Activated CD8-positive, alpha-beta memory T cell treated with anti-CD3 and anti-CD28 coated beads, Interleukin-2, amount 50 U/mL, for 4 hours (primary cell): Measurements from ENCODE around the gene USP15.
"Not testable (repeated sequence)": the region's sequence is repeated elsewhere in the genome, so short reads cannot be mapped to it uniquely, and the experiment has no call there.

Experiments
- DNase-seq: peaks from one replicate; pipeline ENCODE4 v3.0.0-alpha.2; 2020

The USP15 gene

DNA sequence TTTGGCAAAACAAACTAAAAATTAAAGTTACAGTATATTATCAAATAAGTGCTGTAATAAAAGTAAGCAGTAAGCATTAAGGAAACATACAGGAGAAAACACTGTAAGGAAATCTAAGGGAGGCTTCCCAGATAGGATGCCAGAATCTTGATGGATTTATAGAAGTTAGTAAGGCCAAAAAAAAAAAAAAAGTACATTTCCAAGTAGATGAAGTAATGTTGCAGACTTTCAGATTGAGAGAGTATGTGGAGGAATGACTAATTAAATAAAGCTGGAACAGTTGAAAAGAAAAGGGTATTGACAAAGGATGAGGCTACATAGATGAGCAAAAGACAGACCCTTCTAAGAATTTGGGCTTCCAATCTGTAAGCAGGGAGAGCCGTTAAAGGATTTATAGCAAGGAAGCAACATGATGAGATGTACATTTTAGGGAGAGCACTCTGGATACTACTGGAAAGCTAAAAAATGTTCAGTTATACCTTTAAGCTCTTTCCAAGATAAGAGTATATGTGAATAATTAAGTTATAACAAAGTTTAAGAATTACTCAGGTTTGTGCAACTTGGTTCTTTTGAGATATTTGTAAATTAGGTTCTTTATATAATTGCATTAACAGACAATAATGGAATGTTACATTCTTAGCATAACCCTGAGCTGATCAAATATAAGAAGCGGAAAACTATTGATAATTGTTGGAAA lies 119.0 kb downstream of the USP15 start:
- DNase-seq: no peak

DNA sequence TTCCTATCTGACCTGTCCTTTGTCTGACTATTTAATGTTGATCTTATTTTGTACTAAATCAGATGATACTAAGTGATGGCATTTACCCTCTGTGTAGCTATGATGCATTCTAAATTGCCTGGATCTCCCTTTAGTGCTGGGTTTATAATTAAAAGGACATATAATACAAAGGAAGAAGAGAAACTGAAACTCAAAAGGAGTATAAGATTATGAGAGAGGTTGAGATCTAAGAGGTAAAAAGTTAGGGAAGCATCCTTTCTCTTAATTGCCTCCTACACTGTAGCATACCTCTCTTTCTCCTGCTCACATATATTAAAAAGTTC lies 119.5 kb downstream of the USP15 start:
- no peak for DNase-seq

DNA sequence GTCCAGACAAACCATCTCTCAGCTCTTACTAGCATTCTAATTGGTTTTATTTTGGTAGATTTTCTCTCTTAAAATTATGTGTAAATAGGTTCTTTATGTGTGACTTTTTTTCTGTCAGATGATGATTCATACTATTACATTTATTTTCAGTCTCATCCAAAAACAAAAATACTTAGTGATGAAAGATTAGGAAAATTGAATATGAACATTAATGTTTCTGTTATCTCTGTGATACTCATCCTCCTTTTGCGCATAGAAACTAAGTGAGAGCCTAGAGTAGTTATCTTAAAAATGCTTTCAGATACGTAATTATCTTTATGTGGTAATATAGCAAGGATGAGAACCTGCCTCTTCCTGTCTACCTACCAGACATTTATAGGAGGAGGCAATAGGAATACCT lies 122.3 kb downstream of the USP15 start:
- no peak for DNase-seq

DNA sequence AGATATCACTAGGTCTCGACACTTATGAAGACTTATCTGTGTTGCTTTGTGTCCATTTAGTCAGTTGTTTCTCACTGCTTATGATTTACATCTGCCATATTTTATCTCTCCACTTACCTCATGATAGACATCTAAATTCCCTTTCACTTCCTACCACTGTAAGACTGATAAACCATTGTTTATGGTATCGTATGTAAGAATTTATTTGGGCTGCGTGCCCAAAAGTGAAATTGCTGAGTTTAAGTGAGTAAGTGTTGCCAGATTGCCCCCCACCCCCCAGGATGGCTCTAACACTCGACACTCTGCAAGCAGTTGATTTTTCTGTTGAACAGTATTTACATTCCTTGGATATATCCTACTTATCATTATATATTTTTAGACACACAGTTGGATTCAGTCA lies 136.5 kb downstream of the USP15 start:
- no peak for DNase-seq

DNA sequence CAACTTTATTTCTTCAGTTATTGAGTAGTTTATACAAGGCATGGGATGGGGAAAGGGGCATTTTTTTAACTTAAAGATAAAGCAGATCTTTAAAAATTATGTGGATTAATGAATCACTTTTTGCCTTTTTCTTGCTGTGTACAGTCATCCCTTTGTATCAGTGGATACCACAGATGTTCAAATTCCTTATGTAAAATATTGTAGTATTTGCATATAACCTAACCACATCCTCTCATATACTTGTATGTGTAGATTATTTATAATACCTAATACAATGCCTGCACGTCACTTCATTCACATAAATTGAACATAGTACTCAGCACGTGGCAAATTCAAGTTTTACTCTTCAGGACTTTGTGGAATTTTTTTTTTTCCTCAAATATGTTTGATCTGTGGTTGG lies 139.9 kb downstream of the USP15 start:
- DNase-seq: no peak

DNA sequence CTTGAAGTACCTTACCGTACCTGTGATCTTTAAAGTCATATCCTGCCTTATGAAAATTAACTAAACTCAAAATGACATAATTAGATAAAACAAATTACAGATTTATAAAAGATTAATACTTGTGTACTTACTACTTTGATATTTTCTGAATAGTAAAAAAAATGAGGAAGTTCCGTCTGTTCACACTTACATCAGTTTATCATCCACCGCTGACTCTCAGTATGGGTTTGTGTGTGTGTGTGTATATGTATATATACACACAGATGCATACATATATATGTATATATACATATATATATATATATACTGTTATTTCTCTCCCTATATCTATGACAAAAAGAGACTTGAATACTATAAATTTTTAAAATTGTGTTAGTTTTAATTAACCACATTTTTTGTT lies 141.4 kb downstream of the USP15 start:
- no peak for DNase-seq

DNA sequence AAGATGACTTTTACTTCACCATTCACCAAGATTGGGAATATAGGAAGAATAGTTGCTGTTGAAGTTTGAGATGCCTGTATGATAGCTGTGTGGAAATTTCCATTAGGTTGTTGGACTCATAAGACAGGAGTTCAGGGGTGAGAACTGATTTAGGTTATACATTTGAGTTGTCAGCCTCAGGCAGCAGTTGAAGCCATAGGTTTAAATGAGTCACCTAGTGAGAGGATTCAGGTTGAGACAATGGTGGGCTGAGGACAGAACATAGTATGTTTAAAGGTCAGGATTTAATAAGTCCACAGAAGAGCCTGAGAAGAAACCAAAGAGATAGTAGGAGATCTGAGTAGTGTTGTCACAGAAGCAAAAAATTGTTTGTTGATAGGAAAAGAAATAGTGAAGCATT lies 142.8 kb downstream of the USP15 start:
- no peak for DNase-seq

DNA sequence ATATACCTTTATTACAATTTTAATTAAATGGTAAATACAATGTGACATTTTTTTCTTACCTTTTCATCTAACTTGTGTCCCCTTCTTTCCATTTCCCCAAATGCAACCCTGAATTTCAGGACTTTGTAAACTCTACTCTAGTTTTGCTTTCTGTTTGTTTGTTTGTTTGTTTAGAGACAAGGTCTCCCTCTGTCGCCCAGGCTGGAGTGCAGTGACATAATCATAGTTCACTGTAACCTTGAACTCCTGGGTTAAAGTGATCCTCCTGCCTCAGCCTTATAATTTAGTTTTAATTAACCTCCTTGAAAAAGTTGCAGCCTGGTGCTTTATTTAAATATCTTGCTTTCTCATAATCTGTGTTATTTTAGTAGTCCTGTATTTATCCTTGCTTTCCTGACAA lies 147.4 kb downstream of the USP15 start:
- no peak for DNase-seq

DNA sequence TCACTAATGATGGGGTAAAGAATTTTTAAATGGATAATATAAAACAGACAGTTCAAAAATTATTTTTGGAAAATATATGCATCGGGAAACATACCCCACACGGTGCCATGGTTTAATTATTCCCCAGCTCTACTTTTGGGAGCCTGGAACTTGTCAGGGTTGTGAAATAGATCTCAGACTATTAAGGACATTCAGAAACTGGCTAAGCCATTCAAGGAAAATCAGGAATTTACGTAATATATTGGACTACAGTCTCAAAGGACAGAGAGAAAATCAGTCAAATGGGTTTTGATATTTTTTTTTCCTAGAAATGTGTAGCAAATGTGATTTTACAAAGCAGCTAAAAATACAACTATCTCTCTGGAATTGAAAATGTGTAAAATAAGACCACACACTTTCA lies 148.9 kb downstream of the USP15 start:
- DNase-seq: no peak

DNA sequence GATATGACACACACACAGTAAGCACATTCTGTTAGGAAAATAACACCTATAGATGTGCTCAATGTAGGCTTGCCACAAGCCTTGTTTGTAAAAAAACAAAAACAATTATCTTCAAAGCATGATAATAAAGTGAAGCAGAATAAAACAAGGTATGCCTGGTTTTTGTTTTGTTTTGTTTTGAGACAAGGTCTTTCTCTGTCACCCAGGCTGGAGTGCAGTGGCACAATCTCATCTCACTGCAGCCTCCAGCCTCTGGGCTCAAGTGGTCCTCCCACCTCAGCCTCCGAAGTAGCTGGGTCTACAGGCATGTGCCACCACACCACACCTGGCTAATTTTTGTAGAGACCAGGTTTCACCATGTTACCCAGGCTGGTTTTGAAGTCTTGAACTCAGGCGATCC lies 154.0 kb downstream of the USP15 start:
- no peak for DNase-seq

DNA sequence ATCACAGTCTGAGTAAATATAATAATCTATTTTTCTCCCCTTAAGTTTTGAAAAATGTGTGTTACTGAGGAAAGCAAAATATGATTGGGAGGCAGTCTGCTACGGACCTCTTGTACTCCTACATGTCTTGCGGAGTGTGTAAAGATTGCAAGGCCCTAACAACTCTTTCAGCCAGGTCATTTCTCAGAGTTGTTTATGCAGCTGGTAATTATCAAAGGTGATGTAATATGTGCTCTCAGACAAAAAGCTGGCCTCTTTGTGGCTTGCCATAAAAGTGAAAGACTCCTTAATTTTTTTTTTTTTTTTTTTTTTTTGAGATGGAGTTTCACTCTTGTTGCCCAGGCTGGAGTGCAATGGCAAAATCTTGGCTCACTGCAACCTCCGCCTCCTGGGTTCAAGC lies 165.9 kb downstream of the USP15 start:
- no peak for DNase-seq

DNA sequence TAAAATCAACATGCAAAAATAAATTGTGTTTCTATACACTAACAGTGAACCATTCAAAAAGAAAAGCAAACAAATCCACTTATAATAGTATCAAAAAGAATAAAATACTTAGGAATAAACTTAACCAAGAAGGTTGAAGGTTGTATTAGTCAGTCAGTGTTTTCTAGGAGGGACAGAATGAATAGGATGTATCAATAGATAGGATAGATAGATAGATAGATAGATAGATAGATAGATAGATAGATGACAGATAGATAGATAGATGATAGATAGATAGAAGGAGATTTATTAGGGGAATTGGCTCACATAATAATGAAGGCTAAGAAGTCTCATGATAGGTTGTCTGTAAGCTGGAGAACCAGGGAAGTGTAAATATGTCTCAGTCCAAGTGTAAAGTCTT lies 169.3 kb downstream of the USP15 start:
- no peak for DNase-seq

DNA sequence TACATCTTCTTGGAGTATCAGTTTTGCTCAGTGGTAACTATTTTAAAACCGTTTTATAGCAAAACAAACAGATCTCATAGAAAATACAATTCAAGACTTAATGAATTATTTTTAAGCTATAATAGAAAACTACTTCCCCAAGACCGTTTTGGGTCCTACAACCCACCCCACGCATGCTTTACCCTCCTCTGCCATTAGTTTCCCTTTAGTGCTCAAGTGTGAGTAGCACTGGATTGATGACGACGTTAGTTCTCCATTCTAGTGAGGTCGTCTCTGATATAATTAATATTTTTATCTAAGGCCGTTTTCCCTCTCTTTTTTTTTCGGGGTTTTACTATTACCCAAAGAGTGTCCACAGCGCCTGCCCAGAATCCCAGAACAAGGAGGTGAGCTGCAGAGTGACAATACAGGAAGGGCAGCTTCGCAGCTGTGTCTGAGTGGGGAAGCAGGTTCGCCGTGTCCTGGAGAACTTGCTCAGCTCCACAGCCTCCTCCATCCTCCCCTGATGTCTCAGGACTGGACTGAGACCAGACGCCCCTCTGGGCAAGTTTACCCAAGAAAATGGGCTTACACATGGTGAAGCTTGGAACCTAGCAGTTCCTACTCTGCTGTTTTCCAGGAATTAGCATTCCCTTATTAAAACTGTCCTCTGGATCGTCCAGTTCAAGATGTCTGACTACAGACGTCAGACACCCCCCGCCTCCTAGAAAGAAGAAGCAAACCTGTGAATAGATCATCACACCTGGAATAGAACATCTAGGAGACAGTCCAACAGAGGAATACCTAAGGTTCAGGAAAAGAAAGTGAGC lies 174.5 kb downstream of the USP15 start:
- no peak for DNase-seq

DNA sequence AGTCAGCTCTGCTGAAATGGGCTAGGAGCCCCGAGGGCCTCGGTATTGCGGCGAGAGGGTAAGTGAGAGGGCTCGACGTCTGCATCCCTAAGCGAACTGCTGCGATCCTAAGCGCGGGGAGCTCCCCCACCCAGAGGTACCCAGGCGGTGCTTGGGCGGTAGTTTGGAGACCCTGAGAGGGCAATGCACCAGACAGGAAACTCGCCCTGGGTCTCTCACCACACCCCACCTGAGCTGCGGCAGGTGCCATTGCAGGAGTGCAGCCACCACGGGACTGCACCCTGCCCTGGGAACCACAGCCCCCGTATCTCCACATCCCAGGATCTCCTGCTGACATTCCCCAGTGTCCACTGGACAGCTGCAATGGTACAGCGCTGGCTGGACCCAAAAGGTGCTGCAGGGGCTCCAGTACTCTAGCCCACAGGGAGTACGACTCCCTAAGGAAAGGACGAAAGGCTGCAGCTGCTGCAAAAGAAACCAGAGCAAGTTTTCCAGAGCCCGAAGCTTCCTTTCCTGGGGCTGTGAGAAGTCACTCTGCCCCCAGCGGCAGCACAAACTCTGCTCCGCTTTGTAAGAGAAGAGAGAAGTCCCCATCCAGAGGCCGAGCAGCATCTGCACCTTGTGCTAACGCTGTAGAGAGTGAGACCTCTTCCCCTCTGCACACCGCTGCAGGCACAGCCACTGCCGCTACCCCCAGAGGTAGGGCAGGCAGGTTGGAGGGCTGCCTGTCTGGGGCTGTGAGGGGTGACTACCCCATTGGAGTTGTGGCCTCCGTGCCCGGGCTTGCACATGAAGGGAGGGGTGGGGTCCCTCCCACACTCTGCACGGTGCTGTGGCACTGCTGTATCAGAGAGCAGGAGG lies 175.3 kb downstream of the USP15 start:
- DNase-seq: peak; percentile 25

DNA sequence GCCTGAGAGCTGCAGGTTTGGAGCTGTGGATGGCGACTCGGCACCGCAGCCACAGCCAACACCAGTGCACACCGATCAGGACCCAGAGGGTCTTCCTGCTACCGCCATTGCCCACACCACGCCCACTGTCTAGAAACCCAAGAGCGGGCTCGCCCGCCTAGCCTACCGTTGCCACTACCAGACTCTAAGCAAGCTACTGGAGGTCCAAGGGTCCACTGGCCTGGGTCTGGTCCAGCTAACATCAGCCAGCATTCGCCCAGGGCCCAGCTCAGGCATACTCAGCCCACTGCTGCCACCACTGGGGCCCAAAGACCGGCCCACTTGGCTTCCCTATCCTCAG lies 175.9 kb downstream of the USP15 start:
- DNase-seq: no peak

DNA sequence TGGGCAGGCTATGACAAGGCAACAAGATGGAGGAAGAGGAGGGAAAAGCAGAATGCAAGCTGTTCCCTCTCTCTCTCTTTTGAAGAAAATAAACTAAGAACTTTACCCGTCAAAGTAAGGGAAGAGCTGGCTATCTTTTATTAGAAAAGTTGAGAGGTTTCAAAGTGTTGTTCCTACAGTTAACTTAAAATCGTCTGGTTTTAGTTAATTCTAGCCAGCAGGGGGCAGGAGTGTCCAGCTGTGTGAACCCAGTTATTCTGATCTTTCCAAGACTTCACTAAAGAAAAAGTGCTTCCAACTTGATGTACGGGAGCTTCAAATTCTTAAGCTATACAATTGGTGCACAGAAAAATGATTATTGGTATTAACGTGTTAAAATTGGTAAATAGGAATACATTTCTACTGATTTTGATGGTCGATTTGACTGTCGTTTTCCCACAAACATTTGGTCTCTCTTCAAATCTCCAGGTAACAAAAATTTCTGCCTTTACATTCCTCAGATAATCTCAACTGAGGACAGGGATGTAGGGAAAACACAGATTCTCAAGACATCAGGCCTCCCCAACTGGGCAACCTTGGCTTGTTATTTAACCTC lies 178.0 kb downstream of the USP15 start:
- DNase-seq: peak; percentile 43

DNA sequence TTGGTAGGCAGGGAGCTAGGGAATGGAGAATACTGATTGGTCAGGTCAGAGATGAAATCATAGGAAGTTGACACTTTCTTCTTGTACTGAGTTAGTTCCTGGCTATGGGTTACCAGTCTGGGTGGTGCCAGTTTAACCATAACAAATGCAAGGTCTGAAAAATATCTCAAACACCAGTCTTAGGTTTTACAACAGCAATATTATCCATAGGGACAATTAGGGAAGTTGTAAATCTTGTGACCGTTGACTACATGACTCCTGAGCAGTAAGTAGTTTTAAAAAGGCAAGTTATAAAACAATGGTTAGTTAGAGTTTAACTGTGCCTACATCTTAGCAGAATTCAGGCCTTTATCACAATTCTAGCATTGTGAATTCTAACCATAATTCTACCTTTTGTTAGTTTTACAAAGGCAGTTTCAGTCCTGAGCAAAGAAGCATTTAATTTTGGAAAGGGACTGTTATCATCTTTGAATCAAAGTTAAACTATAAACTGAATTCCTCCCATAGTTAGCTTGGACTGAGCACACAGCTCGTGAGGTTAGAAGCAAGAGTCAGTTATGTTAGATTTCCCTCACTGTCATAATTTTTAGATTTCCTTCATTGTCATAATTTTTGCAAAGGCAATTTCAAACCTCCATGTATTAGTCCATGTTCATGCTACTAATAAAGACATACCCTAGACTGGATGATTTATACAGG lies 186.7 kb downstream of the USP15 start:
- DNase-seq: no peak

DNA sequence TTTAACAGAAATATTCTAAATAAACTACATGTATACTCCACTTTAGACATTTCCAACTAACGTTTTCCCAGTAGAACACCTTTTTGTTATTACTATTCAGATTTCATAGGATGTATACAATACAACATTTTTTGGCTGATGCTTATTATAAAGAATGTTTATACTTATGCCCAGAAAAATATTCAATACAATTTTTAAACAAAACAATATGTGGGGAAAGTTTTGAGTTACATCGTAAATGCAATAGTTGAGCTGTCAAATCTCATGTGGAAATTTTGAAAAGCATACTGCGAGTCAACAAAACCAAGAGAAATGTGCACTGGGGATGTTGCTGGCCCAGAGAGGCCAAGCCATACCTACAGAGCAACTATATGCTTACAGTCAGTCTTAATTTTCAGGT lies 188.2 kb downstream of the USP15 start:
- no peak for DNase-seq

DNA sequence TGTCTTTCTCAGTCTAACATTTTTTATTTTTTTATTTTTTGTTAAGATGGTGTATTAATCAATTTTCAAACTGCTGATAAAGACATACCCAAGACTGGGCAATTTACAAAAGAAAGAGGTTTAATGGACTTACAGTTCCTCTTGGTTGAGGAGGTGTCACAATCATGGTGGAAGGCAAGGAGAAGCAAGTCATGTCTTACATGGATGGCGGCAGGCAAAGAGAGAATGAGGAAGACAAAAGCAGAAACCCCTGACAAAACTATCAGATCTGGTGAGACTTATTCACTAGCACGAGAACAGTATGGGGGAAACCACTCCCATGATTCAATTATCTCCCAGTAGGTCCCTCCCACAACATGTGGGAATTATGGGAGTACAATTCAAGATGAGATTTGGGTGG lies 195.2 kb downstream of the USP15 start:
- not testable (repeated sequence) for DNase-seq

DNA sequence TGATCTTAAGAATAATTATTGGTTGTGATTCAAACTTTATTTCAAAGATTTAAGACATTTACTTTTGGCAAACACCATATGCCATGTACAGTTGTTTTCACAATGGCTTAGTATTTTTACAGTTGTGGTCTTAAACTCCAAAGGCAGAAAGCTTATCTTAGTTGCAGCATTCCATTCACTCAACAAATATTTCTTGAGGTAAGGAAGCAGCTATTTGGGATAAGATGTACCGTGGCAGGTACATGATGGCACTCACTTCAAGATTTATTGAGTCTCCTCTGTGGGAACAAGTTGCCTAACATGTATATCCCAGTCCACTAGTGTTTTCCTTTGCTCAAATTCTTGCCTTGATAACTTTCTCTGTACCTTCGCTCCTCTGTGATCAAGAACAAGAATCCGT lies 198.4 kb downstream of the USP15 start:
- DNase-seq: no peak

DNA sequence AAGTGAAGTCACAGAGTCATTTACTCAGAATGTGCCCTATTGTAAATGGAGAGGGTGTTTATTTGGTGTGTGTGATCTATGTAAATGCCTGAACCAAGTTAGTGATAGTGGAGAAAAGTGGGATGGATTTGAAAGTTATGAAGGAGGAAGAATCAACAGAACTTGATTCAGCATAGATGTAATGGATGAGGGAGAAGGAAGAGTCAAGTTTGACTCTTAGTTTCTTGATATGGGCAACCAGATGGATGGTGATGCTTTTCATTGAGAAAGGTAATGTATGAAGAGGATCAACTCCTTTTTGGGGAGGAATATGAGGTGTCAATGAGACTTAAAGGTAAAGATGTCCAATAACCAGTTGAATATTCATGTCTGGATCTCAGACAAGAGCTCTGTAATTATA lies 199.8 kb downstream of the USP15 start:
- DNase-seq: no peak

DNA sequence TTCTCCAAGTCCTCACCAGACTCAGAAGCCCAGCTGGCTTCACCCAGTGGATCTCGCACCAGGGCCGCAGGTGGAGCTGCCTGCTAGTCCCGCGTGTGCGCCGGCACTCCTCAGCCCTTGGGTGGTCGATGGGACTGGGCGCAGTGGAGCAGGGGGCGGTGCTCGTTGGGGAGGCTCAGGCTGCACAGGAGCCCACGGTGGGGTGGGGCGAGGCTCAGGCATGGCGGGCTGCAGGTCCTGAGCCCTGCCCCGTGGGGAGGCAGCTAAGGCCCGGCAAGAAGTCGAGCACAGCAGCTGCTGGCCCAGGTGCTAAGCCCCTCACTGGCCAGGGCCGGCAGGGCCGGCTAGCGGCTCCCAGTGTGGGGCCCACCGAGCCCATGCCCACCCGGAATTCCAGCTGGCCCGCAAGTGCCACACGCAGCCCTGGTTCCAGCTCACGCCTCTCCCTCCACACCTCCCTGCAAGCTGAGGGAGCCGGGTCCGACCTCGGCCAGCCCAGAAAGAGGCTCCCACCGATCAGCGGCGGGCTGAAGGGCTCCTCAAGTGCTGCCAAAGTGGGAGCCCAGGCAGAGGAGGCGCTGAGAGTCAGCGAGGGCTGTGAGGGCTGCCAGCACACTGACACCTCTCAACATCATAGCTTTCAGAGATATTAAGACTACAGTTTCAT lies 201.1 kb downstream of the USP15 start:
- not testable (repeated sequence) for DNase-seq
